HG03469 (cell line): ENCODE measurements around the gene PSMD2.
"Not testable (repeated sequence)": the region's sequence is repeated elsewhere in the genome, so short reads cannot be mapped to it uniquely, and the experiment has no call there.

Experiments used
- ATAC-seq: cut with Tn5 transposase; IDR thresholded peaks from one replicate; pipeline ENCODE4 v1.9.1; 2021; ENCODE audit warnings: mild to moderate bottlenecking, moderate library complexity, moderate number of reproducible peaks; ENCODE audit not compliant: unreplicated experiment

PSMD2 gene

DNA sequence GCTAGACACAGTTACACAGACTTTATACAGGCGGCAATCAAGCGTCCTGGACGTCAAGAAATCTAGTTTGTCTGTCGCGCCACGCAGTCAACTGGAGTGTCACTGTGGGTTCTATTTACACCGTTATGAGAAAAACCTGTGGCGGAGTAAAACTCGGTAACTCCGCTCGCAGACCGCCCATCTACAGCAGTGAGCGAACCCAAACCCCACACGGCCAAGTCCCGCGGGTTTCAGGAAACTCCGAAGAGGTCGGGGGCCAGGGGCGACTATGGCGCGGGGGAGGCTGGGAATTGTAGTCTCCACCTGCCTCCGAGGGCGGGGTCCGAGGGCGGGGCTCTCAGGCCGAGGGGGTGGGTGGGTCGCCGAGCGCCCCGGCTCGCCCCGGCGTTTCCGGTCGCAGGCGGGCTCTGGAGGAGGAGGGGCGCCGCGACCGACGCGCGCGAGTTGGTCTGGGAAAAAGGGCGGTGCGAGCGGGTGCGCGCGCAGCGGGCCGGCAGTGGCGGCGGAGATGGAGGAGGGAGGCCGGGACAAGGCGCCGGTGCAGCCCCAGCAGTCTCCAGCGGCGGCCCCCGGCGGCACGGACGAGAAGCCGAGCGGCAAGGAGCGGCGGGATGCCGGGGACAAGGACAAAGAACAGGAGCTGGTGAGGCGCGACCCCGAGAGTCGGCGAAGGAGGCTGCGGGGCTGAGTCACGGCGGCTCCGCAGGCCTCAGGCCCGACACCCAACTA, at the start of gene PSMD2:
TSS of gene PSMD2 (plus strand) at position 483 of the 729 bp plus-strand sequence. CDS start at position 509, 26 bp downstream.
- peak; percentile 79 for ATAC-seq

DNA sequence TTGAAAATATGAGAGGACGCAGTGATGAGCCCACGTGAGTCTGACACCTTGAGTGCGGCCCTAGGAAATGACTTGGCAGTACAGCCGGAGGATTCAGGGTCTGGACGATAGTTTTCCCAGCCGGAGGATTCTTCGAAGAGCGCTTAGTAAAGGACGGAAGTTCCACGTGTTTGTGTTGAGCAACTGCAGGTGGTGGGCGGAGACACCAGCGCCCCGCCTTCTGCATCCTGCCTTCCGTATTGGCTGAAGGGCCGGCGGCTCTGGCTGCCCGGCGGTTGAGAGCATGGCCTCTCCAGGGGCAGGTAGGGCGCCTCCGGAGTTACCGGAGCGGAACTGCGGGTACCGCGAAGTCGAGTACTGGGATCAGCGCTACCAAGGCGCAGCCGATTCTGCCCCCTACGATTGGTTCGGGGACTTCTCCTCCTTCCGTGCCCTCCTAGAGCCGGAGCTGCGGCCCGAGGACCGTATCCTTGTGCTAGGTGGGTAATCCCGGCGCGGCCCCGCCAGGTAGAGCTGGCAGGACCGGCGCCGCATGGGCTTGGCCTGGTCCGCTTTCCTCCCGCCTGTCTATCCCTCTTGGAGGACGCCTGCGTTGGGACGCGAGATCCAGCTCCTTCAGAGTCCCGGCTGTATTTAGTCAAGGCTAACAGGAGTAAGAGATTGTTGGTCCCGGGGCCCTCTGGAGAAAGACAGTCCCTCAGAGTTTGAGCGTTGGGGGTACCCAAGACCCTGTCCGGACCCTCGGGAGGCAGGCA, 49.5 kb upstream of the PSMD2 start, which contains the start of gene EEF1AKMT4:
TSS of gene EEF1AKMT4 (plus strand) at position 261 of the 755 bp plus-strand sequence. CDS start at position 284, 23 bp downstream.
- peak; percentile 83 for ATAC-seq

DNA sequence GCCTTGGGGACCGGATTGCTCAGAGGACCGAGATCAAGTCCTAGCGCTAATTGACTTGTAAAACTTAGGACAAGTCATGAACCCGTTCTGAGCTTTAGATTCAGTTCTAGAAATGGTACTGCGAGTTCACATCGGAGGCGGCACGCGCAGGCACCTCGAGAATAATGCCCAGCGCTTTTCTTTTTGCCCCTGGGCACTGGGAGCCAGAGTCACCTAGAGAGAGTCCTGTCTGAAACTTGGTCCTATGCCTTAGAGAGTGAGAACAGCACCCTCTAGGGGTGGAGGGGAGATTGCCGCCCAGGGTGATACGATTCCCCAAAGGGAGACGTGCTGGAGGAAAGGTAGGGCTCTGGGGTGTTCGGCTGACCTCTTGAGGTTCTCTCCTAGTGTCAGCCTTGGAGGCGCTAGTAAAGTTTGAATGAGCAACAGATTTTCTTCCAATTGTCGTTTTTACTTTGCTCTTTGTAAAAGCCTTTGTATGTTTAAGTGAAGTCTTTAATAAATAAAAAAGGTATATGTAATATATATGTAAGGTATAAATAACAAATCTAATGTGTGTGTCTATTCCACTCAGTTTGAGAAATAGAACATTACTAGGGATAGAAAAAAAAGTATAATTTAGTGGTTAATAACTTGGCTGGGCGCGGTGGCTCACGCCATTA, 48.7 kb upstream of the PSMD2 start:
- peak; percentile 58 for ATAC-seq

DNA sequence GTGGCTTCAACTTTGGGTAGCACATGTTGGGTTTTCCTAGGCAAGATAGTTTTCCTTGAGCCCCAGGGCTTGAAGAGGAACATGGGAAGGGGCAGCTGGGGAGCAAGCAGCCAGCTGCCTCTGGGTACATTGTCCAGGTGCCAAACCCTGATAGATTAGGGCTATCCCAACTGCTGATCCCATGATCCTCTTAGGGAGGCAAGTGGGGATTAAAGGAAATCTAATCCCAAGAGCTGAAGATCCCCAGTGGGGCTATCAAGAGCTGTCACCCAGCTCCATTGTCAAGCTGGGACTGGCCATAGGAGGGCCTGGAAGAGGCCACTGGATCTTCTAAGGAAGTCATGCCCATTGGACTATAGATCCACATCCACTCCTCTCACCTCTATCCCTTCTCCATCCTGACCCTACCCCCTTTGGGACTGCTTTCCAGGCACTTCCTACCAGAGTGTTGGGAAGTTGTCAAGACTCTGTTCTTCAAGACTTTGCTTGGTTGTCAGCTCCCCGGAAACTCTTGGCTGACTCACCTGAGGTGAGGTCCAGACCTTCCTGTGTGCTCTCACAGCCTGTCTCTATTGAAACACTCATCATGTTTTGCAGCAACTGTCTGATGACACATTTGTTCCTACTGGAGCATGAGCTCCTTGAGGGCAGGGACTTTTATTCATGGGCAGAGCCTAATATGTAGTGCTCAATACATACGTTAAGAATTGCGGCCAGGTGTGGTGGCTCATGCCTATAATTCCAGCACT, 43.6 kb upstream of the PSMD2 start:
- no peak for ATAC-seq

DNA sequence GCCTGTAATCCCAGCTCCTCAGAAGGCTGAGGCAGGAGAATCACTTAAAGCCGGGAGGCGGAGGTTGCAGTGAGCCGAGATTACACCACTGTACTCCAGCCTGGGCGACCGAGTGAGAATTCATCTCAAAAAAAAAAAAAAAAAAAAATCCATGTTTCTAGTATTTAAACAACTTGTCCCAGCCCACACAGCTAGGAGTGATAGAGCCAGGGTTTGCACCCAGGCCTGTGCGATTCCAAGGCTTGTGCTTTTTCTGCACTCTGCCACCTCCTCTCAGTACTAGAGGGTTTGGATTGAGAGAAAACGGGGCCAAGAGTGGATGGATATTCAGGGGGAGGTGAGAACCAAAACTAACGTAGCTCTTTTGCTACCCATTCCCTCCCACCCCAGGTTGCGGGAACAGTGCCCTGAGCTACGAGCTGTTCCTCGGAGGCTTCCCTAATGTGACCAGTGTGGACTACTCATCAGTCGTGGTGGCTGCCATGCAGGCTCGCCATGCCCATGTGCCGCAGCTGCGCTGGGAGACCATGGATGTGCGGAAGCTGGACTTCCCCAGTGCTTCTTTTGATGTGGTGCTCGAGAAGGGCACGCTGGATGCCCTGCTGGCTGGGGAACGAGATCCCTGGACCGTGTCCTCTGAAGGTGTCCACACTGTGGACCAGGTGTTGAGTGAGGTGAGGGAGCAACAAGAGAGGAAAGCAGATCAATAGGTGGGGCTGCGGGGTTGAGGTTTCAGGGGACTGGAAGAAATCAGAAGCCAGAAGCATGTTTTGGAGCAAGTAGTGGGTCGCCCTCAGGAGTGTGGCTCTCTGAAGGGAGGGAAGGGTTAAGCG, 41.7 kb upstream of the PSMD2 start:
- no peak for ATAC-seq

DNA sequence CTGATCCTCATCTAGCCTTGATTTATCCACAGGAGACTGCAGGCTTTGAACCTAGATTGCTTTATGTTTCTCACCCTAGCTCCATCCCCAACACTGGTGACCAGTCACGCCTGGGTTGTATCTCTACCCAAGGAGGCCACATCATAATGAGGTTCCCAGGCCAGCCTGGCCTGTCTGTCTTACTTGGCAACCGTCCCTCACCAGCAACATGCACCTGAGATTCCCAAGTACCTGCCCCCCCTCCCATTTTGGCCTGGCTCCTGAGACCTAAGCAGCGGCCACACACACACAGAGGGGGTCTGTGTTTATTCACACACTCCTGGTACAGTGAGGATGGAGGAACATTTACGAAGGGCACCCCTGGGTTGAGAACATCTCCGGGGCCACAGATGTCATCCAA, 40.1 kb upstream of the PSMD2 start:
- ATAC-seq: no peak

DNA sequence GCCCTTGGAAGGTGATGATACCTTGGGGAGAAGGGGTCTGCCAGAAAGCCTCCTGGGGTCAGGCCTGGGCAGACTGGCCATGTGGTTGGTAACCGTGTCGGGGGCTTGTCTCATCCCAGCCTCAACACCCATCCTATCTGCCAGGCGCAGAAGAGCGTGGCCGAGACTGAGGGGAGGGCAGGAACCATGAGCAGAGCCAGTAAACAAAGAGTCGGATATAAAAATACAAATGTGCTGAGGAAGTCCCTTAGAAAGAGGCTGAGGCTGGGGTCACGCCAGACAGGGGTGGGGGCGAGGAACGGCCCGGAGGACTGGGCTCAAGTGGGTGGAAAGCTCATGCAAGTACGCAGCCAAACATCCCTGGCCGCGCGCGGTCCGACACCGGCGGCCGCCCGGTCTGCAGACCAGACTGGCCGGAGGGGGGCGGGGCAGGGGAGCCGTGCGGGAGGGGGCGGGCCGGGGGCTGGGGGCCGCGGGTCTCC, 39.6 kb upstream of the PSMD2 start:
- no peak for ATAC-seq

DNA sequence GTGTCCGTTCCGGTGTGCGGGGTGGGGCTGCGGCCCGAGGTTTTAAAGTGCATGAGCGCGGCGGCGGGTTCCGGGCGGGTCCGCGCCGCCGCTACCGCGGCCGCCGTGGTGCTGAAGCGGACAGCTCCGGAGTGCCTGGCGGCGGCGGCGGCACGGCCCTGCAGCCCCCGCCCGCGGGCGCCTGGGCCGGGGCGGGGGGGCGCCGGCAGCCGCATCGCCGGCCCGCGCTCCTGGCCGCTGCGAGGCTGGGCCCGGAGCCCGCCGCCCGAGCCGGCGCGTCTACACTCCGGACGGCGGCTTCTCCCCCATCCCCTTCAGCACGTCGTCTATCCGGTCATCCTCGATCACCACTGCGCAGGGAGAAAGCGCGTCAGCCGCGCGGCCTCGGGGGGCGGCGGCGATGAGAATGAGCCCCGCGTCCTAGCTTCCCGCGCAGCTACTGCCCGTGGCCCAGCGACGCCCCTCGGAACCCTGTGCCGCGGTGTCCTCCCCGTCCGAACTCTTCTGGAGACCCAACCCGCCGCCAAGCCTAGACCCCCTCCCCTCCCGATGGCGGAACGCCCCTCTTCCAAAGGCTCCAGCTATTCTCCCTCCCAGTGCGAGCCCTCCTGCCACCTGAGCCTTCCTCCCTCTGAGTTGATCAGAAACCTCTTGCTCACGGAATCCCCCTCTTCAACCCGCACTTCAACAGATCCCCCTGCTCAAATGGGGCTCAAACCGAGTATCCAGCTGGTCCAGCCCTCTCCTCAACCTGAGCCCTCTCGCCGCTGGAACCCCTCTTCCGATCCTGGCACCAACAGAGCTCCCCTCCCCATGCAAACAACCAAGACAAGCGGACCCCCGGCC, 38.9 kb upstream of the PSMD2 start:
- ATAC-seq: no peak

DNA sequence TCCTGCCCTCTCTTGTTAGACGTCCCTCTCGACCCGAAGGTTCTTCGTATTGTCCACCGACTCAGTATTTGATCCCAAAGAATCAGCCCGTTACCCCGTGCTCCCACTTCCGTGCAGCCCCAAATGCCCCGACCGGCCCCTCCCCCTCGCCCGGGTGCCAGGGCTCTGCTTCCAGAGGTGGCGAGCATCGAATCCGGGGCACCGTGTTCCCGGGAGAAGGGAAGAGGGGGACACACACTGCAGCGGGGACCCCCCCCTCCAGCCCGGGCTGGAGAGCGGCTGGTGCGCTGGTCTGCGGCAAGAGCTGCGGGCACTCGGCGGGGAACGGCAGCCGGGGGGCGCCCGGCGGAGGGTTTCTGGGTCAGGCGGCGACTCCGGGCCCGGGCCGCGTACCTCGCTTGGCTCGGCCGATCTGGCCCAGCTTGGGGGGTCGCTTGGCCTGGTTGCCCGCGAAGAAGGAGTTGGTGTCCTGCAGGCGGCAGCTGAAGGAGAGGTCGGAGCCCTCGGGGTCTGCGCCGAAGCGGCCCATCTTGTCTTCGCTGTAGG, 38.2 kb upstream of the PSMD2 start:
- no peak for ATAC-seq

DNA sequence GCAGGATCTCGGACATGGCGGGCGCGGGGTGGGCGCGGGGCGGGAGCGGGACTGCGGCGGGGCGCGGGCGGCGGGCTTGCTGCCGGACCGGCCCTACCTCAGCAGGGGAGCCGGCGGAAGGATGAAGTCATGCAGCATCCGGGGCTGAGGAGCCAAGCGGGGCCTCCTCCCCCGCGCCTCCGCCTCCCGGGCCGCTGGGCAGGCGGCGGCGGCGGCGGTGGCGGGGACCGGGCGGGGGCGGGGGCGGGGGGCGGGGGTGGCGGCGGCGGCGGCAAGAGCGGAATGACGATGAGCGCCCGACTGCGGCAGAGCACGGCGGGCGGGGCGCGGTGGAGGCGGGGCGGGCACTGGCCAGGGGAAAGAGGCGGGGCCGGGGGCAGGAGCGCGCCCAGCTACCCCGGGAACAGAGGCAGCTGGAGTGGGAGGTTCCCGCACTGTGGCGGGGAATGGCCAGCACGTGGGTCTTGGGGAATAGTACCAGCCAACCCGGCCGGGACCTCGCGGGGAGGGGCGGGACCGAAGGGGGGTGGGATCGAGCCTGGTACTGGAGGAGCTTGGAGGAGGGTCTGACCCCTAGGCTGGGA, 37.7 kb upstream of the PSMD2 start, which contains the start of gene CAMK2N2:
TSS of gene CAMK2N2 (minus strand) at position 284 of the 584 bp plus-strand sequence. CDS start at position 16, 268 bp downstream.
- ATAC-seq: no peak

DNA sequence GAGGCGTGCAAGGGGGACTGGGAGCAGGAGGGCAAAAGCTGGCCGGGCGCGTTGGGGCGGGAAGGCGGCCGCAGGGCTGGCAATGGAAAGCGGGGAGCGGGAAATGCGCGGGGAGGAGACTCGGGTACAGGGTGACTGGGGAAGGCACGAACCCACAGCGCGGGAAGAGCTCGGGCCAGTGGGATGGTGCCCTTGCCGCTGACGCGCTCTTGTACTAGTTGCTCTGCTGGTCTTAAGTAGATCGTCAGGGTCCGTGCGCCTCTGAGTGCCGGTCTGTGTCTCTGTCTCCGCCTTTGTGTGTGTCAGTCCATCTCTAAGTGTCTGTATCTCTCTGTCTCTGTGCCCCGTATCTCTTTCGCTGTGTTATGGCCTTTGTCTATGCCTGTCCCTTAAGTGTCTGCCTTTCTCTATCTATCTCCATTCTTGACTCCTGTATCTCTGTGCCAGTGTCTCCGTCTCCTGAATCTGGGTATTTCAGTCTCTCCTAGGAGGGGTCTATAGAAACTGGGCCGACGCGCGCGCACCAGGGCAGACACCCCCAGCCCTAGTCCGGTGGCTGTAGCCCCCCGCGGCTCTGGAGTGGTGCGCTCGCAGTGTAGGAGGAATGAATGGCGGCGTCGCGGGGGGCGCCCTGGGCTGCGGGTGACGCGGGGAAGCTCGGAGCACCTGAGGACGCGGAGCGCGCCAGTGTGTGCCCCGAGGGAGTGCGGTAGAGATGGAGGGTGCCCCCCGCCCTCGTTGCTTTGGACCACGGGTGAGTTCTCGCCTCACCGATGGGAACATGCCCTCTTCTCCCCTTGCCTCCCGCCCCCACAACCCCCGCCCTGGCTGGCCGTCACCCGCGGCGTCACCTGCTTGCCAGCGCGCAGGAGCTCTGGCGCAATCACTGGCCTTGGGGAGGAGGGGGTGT, 36.9 kb upstream of the PSMD2 start:
- ATAC-seq: no peak

DNA sequence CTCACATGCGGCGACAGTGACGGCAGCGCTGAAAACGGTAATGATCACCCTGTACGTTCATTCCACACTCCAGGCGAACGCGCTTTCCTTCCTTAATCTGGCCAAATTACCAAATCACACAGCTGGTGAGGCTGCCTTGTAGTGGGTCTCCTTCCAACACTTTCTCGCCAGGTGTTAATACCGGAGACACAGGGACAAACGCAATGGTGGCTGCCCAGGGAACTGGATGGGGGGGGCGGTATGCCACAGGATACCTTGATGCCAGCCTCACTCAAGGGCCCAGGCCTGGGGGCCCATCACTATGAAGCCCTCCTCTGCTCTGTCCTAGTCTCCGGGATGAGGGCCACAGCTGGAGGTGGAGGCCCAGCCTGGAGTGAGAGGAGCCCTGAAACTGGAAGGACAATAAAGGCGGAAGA, 36.3 kb upstream of the PSMD2 start:
- no peak for ATAC-seq

DNA sequence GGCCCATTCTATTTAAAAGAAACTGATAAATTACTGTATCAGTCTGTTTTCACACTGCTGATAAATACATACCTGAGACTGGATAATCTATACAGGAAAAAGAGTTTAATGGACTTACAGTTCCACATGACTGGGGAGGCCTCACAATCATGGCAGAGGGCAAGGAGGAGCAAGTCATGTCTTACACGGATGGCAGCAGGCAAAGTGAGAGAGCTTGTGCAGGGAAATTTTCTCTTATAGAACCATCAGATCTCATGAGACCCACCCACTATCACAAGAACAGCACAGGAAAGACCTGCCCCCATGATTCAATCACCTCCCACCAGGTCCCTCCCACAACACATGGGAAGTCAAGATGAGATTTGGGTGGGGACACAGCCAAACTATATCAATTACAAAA, 31.8 kb upstream of the PSMD2 start:
- not testable (repeated sequence) for ATAC-seq

DNA sequence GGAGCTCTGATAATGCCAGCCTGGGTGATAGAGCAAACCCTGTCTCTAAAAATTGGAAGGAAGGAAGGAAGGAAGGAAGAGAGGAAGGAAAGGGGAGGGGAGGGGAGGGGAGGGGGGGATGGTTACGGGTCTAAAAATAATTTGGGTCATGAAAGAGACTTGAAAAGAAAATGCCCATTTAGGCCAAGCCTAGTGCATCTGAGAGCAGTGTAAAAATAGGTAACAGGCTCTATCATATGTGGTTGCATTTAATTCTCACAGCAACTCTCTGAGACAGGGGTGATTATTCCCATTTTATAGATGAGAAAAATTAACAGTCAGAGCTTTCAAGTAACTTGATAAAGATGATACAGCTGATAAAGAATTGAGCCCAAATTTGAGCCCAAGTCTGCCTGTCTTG, 26.8 kb upstream of the PSMD2 start:
- no peak for ATAC-seq

DNA sequence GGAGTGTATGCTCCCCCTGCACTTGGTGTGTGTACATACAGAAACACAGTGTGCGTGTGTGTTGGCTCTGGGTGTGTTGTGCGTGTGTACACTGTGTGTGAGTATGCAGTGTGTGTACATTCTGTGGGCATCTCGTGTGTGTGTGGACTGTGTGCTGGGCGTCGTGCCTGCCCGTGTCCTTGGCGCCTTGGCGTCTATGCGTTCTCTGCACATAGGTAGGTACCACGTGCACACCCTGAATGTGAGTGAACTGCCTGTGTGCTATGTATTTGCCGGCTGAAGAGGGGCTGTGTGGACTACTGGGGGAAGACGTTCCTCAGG, 23.7 kb upstream of the PSMD2 start:
- ATAC-seq: no peak

DNA sequence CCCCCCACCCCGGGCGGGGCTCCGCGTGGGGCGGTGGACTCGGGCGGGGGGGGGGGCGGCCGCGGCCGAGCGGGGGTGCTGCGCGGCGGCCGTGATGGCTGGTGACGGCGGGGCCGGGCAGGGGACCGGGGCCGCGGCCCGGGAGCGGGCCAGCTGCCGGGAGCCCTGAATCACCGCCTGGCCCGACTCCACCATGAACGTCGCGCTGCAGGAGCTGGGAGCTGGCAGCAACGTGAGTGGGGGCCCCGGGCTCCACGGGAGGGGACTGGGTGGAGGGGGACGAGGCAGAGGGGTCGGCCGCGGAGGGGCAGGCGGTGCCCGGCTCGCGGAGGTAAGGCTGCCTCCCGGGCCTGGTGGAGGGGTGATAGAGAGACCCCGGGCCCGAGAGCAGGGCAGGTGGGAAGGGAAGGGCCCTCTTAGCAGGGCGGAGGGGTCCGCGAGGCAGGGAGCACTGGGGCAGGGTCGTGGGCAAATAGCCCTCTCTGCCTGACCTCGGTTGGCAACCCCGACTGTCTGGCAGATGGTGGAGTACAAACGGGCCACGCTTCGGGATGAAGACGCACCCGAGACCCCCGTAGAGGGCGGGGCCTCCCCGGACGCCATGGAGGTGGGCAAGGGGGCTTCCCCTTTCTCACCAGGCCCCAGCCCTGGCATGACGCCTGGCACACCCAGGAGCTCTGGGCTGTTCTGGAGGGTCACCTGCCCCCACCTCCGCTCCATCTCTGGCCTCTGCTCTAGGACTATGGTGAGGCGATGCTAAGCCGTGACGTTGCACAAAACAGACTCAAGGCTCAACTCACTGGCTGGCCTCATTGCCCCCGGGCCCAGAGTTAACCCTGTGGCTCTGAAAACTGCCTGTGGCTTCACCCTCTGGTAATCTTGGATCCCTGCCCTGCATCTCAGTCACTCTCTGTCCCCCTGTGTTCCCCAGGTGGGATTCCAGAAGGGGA, 22.8 kb upstream of the PSMD2 start, which contains the start of gene ECE2:
TSS of gene ECE2 (plus strand) at position 62 of the 950 bp plus-strand sequence. CDS start at position 194, 132 bp downstream.
- ATAC-seq: no peak
